ENCODE measurements around the gene SBNO2. TPM values are rescaled to one million over a fixed set of nuclear protein-coding genes. Genes with fewer than 3 reads are reported as not detected.
A peak's percentile ranks its signal among the peaks of the same experiment; 100 is the strongest.

The SBNO2 gene
- total and polyA plus RNA-seq, 9 of the 15 experiments (the other 6 are each of a cell fraction or from before 2014, with no cell fraction given) = 0.01 to 46.2 (median 6.7) TPM

GRCh38 chr19:1098177-1099051 lies 75.7 kb downstream of the SBNO2 start:
- peaks cover 44 to 60% of the 10 kb centered on the region in 2 experiments for H3K4me1 ChIP-seq (replicated peaks in 1 of 2; ENCODE audit: control insufficient read depth in 2 of 2, insufficient read depth in 2 of 2, low read length in 2 of 2)
- CTCF ChIA-PET (ENCODE audit: low intra/inter-chr PET ratio) = no interaction called here
- no peak for TF ChIP-seq CEBPZ (IDR thresholded peaks at IDR 0.05; ENCODE audit: borderline replicate concordance, low read depth, low read length)
- no peak for TF ChIP-seq CREB3 (tag; conservative IDR thresholded peaks at IDR 0.05; ENCODE audit: low read depth)
- no peak for TF ChIP-seq TBL1XR1 (IDR thresholded peaks at IDR 0.05; ENCODE audit: low read length in 2 of 2)
- no peak for TF ChIP-seq ZNF263 (CRISPR knock-in tag; IDR thresholded peaks at IDR 0.05; ENCODE audit: borderline replicate concordance)
- no peak for TF ChIP-seq NRF1 (conservative IDR thresholded peaks at IDR 0.05 in 1 of 2, IDR thresholded peaks at IDR 0.05 in 1 of 2)
- no peak for TF ChIP-seq CBFB (CRISPR knock-in tag; IDR thresholded peaks at IDR 0.05)
- no peak for TF ChIP-seq RBM17 (IDR thresholded peaks at IDR 0.05; ENCODE audit: borderline replicate concordance, low read depth, low read length)
- no peak for TF ChIP-seq ZNF609 (CRISPR knock-in tag; IDR thresholded peaks at IDR 0.05; ENCODE audit: borderline replicate concordance)
- no peak for TF ChIP-seq GABPB2 (CRISPR knock-in tag; conservative IDR thresholded peaks at IDR 0.05)
- no peak for TF ChIP-seq SIN3A (IDR thresholded peaks at IDR 0.05; ENCODE audit: borderline replicate concordance in 2 of 2, control insufficient read depth in 1 of 2, low read depth in 2 of 2, low read length in 2 of 2)

More at GRCh38 chr19:1098177-1099051, 75.7 kb downstream of the SBNO2 start:
- intact Hi-C loops (cut with micrococcal nuclease) (no loop called here), in situ Hi-C loops (cut with MboI) (no loop called here)
- DNase-seq (ENCODE audit: extremely low read depth in 1 of 4, low spot score in 3 of 4) = no peak
- Histone ChIP-seq H2AFZ (ENCODE audit: low read depth, low read length) (peak overlapping the region; percentile 80), H3K4me3 (no peak overlapping the region), H3K4me2 (ENCODE audit: insufficient read depth, low read length) (no peak overlapping the region), H3K36me3 (ENCODE audit: control insufficient read depth, insufficient read depth, low read length) (peaks cover 7% of the 10 kb centered on the region; the same call in 1 of the 3 replicates), H4K20me1 (replicated peaks; ENCODE audit: control insufficient read depth, insufficient read depth, low read length) (peaks cover 11% of the 10 kb centered on the region; the same call in 1 of the 2 replicates), H3K27ac (ENCODE audit: extremely low read depth, low read depth, low read length) (peak overlapping the region; percentile 80; the same call in 2 of the 3 replicates), H3K9ac (ENCODE audit: insufficient read depth in 1 of 2, low read depth in 2 of 2, low read length in 2 of 2) (peak overlapping the region; percentile 39 to 75), H3K9me1 (ENCODE audit: control insufficient read depth, insufficient read depth, low read length) (no peaks in the 10 kb centered on the region), H3K9me3 (replicated peaks; ENCODE audit: control insufficient read depth, insufficient read depth, low read depth, low read length) (peaks cover 7% of the 10 kb centered on the region), H3K79me2 (ENCODE audit: control insufficient read depth, insufficient read depth, low read length) (peaks cover 26% of the 10 kb centered on the region), H3K27me3 (ENCODE audit: control insufficient read depth in 2 of 2, insufficient read depth in 2 of 2, low read length in 2 of 2) (no peaks in the 10 kb centered on the region)
- POLR2A ChIA-PET = interaction anchor here (0.5 to 1.2 kb wide), 6 partner anchors 10 to 797 kb away, joined by 3 to 4 read pairs (median 3); no protein-coding TSS in a partner anchor
- WGBS (ENCODE audit: insufficient coverage, low coverage, missing lambda C conversion rate) = 57% methylated on average over 12 of the region's 15 CpGs
- no peak for ATAC-seq
- FAIRE-seq = no peak
- no TSS peak for BruUV-seq (replicated peaks)
